ENCODE results near the gene TTC28.
"Not testable (repeated sequence)": the region's sequence is repeated elsewhere in the genome, so short reads cannot be mapped to it uniquely, and the experiment has no call there.

The TTC28 gene

DNA sequence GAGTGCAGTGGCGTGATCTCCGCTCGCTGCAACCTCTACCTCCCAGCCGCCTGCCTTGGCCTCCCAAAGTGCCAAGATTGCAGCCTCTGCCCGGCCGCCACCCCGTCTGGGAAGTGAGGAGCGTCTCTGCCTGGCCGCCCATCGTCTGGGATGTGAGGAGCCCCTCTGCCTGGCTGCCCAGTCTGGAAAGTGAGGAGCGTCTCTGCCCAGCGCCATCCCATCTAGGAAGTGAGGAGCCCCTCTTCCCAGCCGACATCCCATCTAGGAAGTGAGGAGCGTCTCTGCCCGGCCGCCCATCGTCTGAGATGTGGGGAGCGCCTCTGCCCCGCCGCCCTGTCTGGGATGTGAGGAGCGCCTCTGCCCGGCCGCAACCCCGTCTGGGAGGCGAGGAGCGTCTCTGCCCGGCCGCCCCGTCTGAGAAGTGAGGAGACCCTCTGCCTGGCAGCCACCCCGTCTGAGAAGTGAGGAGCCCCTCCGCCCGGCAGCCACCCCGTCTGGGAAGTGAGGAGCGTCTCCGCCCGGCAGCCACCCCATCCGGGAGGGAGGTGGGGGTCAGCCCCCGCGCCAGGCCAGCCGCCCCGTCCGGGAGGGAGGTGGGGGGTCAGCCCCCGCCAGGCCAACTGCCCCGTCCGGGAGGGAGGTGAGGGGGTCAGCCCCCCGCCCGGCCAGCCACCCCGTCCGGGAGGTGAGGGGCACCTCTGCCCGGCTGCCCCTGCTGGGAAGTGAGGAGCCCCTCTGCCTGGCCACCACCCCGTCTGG is 126.4 kb downstream of the TTC28 start:
- DNase-seq = not testable (repeated sequence)

DNA sequence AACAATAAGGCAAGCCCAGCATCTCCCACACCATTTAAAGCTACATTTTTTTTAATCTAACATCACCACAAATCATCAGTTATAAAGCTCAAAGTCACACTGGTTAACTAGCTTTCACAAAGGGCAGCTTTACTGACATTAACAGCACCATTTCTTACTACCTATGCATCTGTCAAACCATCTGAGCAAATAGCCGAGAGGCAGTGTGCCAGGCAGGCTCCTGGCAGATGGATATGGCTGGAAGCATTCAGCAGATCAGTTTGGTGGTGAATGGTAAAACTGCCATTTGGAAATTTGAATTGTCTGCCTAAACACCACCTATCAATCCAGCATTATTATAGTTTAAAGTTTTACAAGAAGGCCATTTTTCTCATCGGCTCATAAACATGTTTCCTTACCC is 131.2 kb downstream of the TTC28 start:
- DNase-seq = no peak

DNA sequence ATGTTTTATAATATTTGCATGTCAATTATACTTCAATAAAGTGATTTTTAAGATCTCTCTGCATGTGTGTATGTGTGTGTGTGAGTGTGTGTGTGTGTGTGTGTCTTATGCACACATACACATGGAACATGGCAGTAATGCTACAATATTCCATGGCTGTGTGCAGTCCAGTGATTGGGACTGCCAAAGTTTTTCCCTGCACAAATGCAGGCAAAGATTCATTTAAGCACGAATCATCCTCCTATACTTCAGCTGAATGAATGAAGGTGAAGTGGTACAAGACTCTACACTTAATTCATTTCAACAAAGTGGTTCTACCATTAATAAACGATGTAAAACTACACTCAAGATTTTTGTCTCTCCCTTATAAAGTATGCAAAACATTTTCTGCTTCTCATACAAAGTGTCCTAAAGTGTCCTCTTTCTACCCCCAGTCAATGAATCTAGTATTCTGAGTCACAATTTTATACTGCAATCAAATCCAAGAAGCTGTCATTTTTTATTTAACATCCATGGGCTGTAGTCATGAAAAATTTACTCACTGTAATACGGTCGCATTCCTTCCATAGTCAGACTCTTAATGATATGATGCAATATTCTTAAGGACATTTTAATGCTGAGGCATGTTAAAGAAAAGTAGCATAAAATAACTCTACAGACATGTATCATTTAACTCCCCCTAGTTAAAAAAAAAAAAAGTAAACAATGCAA is 132.4 kb downstream of the TTC28 start:
- DNase-seq = no peak

DNA sequence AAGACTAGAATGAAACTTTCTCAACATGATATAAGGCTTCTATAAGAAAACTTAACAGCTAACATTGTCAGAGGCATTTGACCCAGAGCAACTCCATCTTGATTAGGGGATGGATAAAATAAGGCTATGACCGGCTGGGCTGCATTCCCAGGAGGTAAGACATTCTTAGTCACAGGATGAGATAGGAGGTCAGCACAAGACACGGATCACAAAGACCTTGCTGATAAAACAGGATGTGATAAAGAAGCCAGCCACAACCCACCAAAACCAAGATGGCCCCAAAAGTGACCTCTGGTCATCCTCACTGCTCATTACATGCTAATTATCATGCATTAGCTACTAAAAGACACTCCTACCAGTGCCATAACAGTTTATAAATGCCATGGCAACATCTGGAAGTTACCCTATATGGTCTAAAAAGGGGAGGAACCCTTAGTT is 135.2 kb downstream of the TTC28 start:
- DNase-seq = no peak

DNA sequence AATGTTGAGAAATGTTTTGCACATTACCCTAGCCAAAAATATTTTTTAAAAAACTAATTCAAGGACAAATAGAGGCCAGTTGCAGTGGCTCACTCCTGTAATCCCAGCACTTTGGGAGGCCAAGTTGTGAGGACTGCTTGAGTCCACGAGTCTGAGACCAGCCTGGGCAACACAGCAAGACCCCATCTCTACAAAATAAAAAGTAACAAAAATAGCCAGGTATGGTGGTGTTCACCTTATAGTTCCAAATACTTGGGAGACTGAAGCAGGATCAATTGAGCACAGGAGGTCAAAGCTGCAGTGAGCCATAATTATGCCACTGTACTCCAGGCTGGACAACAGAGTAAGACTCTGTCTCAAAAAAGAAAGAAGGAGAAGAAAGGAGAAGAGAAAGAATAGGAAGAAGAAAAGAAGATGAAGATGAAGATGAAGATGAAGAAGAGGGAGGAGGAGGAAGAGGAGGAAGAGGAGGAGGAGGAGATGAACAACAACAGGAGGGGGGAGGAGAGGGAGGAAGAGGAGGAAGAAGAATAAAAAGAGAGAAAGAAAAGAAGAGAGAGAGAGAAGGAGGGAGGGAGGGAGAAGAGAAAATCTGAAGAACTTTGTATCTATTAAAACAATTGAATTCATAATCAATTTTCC is 136.5 kb downstream of the TTC28 start:
- DNase-seq = no peak

DNA sequence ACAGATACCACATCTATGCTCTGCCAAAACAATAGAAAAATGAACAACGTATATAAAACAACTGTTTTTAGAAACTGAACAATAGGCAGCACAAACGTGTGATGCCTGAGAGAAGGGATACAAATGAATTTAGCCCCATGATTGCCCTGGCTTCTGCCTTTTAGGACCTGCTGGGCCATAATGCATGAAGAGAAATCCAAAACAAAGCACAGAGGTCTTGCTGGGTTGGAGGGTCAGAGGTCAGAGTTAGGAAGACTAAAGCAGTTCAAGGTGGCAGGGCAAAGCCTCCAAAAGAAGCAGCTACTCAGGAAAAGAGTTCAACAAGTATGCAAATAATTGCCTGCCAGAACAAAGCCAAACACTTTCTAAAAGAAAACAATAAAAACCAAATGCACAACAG is 138.5 kb downstream of the TTC28 start:
- no peak for DNase-seq

DNA sequence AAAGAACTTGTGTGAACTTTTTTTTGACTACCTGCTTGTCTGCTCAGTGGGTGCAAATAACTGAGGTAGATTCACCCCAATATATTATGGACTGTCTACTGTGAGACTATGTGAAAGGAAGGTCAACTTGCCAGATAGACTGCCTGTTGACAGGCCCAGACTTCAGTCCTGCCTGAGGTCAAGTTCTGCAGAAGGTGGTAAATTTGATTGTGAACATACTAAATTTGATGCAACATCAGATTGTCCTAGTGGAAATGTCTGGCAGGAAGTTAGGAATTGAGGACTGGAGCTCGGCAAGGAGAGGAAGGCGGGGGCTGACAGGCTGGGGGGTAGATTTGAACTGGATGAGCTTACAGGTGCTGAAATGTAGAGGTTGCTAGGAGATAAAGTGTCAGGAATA is 140.7 kb downstream of the TTC28 start:
- no peak for DNase-seq

DNA sequence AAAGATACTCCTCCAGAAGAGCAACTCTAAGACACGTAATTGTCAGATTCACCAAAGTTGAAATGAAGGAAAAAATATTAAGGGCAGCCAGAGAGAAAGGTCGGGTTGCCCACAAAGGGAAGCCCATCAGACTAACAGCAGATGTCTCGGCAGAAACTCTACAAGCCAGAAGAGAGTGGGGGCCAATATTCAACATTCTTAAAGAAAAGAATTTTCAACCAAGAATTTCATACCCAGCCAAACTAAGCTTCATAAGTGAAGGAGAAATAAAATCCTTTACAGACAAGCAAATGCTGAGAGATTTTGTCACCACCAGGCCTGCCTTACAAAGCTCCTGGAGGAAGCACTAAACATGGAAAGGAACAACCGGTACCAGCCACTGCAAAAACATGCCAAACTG is 149.1 kb downstream of the TTC28 start:
- DNase-seq = not testable (repeated sequence)

DNA sequence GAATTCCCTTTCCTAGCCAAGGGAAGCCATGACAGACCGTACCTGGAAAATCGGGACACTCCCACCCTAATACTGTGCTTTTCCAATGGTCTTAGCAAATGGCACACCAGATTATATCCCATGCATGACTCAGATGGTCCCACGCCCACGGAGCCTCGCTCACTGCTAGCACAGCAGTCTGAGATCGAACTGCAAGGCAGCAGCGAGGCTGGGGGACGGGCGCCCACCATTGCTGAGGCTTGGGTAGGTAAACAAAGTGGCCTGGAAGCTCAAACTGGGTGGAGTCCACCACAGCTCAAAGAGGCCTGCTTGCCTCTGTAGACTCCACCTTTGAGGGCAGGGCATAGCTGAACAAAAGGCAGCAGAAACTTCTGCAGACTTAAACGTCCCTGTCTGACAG is 150.5 kb downstream of the TTC28 start:
- DNase-seq = not testable (repeated sequence)

DNA sequence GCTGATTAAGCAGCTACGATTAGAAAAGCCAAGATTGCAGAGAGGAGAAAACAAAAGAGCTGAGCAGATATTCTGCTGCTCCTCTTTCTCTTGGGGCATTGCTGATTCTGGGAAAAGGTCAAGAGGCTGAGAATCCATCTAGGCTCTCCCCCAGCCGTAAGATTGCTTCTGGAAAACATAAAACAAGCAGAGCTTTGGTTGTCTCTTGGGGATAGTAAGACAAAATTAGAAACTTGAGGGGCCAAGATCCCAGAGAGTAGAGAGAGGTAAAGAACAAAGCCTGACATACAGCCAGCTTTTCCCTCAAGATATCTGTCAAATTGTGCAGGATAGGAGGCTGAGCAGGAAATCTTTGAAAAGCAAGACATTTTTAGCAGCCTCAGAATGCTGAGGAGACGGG is 158.2 kb downstream of the TTC28 start:
- DNase-seq = no peak

DNA sequence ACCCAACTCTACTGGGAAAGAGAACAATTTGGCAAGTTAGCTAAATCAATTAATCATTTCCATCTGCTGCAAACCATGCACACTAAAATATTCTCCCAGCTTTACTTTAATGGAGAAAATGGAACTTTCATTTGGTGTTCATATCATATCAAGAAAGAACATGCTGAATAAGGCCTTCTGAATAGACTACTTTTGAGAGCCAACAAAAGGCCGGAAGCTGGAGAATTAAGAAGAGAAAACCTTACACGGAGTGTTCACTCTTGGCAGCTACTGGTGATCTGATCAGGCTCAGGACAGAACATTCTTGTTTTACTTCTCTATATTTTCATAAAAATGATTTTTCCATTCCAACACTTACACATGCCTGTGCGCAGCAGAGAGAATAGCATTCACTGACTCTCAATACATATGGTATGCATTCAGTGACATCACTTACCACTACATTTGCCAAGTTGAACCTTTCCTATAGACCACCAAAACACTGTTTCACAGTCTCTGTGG is 165.3 kb downstream of the TTC28 start:
- no peak for DNase-seq

DNA sequence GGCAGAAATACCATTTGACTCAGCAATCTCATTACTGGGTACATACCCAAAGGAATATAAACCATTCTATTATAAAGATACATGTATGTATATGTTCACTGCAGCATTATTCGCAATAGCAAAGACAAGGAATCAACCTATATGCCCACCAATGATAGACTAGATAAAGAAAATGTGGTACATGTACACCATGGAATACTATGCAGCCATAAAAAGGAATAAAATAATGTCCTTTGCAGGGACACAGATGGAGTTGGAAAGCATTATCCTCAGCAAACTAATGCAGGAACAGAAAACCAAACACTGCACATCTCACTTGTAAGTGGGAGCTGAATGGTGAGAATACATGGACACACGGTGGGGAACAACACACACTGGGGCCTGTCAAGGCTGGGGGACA is 167.3 kb downstream of the TTC28 start:
- DNase-seq = not testable (repeated sequence)

DNA sequence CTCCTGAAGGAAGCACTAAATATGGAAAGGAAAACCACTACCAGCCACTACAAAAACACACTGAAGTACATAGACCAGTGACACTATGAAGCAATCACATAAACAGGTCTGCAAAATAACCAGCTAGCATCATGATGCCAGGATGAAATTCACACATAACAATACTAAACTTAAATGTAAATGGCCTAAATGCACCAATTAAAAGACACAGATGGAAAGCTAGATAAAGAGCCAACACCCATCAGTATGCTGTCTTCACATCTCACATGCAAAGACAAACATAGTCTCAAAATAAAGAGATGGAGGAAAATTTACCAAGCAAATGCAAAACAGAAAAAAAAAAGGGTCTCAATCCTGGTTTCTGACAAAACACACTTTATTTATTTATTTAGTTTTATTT is 171.7 kb downstream of the TTC28 start:
- no peak for DNase-seq

DNA sequence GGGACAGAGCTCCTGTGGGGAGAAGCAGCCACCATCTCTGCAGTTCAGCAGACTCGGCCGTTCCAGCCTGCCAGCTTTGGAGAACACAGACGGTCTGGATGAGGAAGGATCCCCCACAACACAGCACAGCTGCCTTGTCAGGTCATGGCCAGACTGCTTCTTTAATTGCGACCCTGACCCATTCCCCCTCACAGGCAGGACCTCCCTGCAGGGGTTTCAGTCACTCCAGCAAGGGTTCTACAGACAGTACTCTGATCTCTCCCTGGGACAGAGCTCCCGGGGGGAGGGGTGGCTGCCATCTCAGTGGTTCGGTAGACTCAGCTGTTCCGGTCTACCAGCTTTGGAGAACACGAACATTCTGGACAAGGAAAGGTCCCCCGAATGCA is 173.5 kb downstream of the TTC28 start:
- DNase-seq = no peak

DNA sequence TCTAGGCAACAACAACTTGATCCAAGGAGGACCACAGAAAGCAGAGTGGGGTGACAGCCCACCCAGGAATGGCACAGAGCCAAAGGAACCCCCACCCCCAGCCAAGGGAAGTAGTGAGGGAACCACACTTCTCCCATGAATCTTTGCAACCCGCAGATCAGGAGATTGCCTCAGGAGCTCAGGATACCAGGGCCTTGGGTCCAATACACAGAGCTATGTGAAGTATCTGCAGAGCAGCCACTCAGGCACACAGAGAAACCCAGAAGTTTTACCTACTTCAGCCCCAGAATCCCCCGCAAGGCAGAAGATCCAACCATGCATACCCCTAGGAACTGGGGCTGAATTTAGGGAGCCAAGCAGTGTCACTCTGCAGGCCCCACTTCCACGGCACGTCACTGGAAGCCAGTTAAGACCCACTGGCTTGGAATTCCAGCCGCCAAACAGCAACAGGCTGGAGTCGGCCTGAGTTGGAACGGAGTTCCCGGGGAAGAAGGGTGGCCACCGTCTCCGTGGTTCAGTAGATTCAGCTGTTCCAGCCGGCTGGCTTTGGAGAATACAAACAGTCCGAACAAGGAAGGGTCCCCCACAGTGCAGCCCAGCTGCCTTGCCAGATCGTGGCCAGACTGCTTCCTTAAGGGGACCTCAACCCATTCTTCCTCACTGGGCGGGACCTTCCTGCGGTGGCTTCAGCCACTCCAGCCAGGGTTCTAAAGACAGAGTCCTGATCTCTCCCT is 174.1 kb downstream of the TTC28 start:
- DNase-seq = no peak

DNA sequence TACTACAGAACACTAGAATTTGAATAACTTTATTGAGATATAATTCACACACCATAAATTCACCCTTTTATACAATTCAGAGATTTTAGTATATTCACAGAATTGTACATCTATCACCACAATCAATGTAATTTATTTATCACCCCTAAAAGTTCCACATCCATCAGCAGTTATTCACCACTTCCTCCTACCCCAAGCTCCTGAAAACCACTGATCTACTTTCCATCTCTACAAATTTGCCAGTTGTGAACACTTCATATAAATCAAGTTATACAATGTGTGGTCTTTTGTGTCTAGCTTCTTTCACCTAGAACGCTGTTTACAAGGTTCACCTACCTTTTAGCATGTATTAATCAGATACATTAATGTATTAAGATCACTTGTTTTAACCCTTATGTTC is 179.6 kb downstream of the TTC28 start:
- DNase-seq = no peak

DNA sequence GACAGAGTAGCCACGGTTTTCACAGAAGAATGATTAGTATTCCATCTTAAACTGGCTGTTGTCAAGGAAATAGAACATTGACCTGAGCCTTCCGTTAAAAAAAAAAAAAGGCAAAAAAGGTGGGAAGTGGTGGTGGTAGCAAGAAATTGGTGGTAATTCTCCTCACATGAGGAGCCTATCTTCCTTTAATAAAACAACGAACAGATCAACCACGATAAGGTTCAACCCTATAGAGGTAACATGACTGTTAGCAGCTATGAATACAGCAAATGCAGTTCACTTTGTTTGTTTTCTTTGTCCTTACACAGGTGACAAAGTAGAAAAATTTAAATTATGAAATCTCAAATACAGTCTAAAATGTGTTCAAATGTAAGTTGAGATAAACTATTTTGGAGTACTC is 181.6 kb downstream of the TTC28 start:
- no peak for DNase-seq

DNA sequence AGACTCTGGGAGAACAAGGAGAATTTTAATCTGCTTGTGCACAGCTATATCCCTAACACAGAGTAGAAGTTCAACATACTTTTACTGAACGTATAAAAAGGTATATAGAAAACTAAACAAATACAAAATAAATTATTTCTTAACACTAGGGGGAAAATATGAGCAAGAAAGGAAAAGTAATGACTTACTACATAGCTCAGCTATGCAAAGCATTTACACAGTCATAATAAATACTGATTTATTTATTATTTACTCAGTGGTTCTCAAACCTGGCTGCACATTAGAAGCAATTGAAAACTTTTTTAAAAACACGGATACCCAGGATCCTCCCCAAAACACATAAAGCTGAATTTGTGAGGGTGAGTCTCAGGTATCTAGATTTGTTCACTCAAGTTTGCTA is 182.5 kb downstream of the TTC28 start:
- no peak for DNase-seq

DNA sequence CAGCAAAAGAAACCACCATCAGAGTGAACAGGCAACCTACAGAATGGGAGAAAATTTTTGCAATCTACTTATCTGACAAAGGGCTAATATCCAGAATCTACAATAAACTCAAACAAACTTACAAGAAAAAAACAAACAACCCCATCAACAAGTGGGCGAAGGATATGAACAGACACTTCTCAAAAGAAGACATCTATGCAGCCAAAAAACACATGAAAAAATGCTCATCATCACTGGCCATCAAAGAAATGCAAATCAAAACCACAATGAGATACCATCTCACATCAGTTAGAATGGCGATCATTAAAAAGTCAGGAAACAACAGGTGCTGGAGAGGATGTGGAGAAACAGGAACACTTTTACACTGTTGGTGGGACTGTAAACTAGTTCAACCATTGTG is 188.4 kb downstream of the TTC28 start:
- not testable (repeated sequence) for DNase-seq

DNA sequence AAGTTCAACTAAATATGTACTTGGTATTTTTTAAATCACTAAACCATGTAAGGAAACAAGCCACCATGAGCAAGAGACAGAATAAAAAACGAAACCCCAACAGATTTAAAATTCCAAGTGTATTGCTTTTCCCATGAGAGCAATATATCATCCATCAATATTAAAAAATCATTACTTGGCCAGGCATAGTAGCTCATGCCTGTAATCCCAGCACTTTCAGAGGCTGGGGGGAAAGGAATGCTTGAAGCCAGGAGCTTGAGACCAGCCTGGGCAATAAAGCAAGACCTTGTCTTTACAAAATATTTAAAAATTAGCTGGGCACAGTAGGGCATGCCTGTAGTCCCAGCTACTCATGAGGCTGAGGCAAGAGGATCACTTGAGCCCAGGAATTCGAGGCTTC is 190.8 kb downstream of the TTC28 start:
- no peak for DNase-seq

DNA sequence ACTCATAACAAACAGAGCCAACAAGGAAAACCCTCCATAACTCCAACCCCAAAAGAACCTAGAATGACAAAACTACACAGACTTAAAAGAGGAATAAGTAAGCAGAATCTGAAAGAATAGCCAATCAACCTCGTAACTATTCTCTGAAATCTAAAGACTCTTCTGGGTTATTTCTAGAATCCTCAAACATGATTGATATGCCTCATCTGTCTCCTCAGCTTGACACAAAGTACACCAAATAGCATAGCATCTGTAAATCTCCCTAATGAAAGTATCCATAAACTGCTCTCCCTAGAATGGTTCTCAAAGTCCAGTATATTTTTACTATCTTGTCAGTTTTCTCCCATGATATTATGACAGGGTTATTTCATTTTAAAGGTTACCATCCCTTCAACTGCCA is 195.0 kb downstream of the TTC28 start:
- DNase-seq = no peak

DNA sequence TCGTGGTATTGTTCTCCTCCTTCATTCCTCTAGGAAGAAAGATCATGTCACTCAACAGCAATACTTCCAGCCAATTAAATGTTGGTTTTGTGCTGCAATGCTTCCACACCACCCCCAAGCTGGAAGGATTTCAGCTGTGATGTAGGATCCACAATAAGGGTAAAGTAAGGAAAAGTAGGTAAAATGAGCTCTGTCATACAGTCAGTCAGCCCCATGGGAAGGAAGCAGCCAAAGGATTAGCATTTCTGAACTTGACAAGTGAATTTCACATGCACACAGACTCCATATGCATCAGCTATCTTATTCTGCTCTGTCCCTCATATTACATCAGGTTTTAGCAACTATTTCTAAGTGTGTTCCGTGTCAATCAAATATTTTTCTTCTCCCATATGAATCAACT is 197.9 kb downstream of the TTC28 start:
- DNase-seq = no peak

DNA sequence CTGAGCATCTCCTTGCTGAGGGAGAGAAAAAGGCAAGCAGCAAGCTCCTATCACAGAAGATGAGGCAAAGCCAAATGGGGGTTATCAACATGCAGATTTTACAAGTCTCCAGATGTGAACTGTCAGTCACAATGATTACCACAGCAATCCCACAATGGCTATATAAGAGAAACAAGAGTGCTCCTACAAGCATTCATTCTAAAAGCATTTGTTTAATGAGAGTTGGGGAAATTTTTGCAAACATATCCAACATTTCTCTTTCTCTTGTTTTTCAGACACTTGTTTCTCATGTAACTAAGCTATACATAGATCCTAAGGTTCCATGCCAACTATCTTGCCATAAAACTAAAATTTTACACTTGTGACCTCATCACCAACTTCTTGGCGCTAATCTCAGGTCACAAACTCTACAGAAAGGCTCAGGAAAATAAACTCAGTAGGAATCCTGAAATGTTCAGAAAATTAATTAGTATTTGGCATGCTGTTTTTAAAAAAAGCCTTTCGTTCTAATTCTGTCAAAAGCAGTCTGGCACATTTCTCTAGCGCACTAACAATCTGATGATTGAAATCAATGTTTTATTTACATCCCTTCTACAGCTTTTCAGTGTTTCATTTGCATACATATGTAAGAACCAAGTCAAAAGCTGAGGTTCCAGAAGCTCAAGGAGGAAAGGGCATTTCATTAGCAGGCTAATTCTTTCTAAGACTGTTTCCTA is 199.5 kb downstream of the TTC28 start:
- DNase-seq = no peak
